Measurements from ENCODE around the gene SLA2.
"Not testable (repeated sequence)": the region's sequence is repeated elsewhere in the genome, so short reads cannot be mapped to it uniquely, and the experiment has no call there.

Gene SLA2

DNA sequence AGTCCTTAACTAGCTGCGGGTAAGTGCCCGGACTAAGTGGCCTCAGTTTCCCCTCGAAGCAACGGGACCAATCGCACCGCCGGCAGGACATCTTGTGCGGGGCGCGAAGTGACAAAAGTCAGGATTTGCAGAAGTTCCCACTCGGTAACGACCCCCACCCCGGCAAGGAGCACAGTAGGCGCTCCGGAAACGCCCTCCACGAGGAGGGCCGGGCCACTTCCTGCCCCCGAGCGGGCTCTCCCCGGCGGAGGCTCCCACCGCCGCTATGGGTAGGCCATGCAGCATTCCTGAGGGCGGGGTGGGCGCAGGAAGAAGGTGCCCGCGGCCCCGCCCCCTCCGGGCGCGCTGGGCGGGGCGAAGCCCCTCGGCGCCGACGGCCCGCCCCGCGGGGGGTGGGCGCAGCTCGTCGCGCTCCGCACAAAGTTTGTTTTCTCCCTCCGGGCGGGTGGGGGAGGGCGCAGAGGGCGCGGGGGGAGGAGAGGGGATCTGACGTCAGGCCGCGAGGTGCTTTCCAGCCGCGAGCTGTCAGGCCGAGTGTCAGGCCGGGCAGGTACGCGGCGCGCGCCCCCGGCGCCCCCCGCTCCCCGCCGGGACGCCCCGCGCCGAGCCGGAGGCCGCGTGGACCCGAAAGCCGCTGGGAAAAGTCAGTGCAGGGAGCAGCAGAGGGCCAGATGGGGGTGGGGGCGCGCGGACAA lies 72.7 kb downstream of the SLA2 start, which contains the start of gene TGIF2:
Gene TGIF2 (plus strand): TSS at position 495 of the 695 bp plus-strand sequence. CDS start 5,178 bp downstream, outside the sequence.
- H3K9me3 ChIP-seq (ENCODE audit: insufficient read depth, low read depth, low read length), result no peaks in the 10 kb centered on the region
- H3K36me3 ChIP-seq (ENCODE audit: insufficient read depth, low read length), result peaks cover 4% of the 10 kb centered on the region; the same call in 1 of the 2 replicates
- peaks cover 36% of the 10 kb centered on the region for H3K4me1 ChIP-seq (ENCODE audit: insufficient read depth, low read length)
- H3K27ac ChIP-seq (ENCODE audit: low read depth, low read length), result peak within 1 kb of the TSS; percentile 94
- peak within 1 kb of the TSS; percentile 97 for H3K9ac ChIP-seq (ENCODE audit: low read depth, low read length)
- H3K27me3 ChIP-seq (ENCODE audit: insufficient read depth, low read length), result no peaks in the 10 kb centered on the region
- 1% methylated on average over 77 of the region's 80 CpGs for WGBS
- peak within 1 kb of the TSS; percentile 95 for H3K4me3 ChIP-seq (ENCODE audit: low read length)

DNA sequence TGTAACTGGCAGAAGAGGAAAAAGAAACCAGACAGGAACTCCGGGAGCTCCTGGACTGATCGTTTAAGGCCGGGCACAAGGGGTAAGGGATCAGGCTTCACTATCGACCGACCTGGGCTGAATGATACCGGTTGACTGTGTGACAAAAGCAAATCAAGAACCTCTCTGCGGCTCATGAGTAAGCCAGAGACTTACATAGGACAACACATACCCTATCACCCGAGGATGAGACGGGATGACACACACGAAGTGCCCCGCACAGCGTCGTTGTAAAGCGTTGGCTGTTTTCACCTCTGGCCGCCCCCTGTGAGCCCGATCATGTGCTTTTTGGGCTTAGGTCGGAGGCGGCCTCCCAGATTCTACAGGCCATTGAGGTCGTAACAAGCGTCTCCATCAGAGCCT lies 73.3 kb downstream of the SLA2 start:
- H3K4me1 ChIP-seq (ENCODE audit: insufficient read depth, low read length), result peaks cover 36% of the 10 kb centered on the region
- peaks cover 4% of the 10 kb centered on the region; the same call in 1 of the 2 replicates for H3K36me3 ChIP-seq (ENCODE audit: insufficient read depth, low read length)
- peak overlapping the region; percentile 94 for H3K27ac ChIP-seq (ENCODE audit: low read depth, low read length)
- H3K9me3 ChIP-seq (ENCODE audit: insufficient read depth, low read depth, low read length), result no peaks in the 10 kb centered on the region
- peak overlapping the region; percentile 80 for H3K9ac ChIP-seq (ENCODE audit: low read depth, low read length)
- peak overlapping the region; percentile 54 for H3K4me3 ChIP-seq (ENCODE audit: low read length)
- WGBS, result 6% methylated on average over 20 of the region's 20 CpGs
- no peaks in the 10 kb centered on the region for H3K27me3 ChIP-seq (ENCODE audit: insufficient read depth, low read length)

DNA sequence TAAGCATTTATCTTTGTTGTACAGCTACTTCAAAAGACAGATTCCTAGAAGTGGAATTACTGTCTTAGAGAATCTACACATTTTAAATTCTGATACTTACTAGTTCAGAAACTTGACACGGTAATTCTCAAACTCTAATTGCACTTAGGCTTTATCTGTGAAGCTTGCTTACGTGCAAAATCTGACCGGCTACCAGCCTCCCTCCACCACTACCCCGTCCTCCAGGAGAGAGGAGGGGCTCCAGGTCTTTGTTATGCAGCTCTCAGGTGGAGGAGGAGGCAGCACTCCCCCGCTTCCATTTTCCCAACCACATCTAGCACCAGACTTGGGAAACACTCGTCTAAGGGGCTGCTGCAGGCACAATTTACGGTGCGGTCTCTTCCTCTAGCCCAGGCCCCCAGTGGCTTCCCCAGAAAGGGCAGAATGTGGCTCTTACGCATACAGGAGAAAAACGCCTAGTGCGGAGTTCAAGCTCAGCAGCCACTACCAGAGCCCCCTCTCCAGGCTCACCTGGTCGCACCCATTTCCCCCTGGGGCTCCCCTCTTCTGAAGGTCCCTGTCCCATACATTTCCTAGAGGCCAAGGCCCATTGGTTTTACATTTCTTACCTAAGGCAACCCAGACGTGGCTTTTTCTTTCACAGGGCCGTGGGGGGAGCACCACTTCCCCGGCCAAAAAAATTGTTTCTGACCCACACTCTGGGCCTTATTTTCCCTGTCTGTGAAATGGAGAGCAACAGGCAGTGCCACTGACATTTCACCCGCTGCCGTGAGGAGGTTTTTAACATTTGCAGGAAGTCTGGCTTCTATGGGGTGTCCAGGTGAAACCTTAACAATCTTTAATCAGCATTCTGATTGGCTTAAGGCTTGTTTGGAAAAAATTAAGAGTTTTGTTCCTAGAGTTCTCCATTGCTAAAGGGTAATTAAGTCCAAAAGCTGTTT lies 74.2 kb downstream of the SLA2 start:
- H3K4me1 ChIP-seq (ENCODE audit: insufficient read depth, low read length), result peaks cover 36% of the 10 kb centered on the region
- H3K4me3 ChIP-seq (ENCODE audit: low read length), result peak overlapping the region; percentile 54
- 4% methylated on average over 17 of the region's 17 CpGs for whole genome bisulfite sequencing
- no peaks in the 10 kb centered on the region for H3K9me3 ChIP-seq (ENCODE audit: insufficient read depth, low read depth, low read length)
- H3K27ac ChIP-seq (ENCODE audit: low read depth, low read length), result peak overlapping the region; percentile 94
- peaks cover 4% of the 10 kb centered on the region; the same call in 1 of the 2 replicates for H3K36me3 ChIP-seq (ENCODE audit: insufficient read depth, low read length)
- no peaks in the 10 kb centered on the region for H3K27me3 ChIP-seq (ENCODE audit: insufficient read depth, low read length)
- peak overlapping the region; percentile 80 for H3K9ac ChIP-seq (ENCODE audit: low read depth, low read length)

DNA sequence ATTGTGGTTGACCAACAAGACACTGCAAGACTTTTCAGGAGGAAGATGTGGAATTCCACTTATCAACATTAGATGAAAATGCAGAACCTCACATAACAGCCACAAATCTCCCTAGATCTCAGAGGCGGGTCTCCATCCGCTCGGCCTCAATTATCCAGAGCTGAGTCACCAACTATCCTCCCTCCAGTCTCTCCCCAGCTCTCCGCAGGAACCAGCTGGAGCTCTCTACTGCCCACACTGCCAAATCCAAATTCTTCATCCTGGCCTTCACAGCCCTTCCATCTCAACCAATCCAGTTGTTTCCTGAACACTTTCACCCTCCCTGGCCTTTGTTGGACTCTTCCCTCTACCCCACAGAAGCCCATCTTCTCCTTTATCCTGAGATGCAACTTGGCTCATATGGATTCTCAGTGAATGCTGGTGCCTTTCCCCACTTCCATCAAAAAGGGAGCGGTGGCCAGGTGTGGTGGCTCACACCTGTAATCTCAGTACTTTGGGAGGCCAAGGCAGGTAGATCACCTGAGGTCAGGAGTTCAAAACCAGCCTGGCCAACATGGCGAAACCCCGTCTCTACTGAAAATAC lies 76.1 kb downstream of the SLA2 start:
- Histone ChIP-seq H3K4me1 (ENCODE audit: insufficient read depth, low read length) (peaks cover 29% of the 10 kb centered on the region), H3K36me3 (ENCODE audit: insufficient read depth, low read length) (peaks cover 5% of the 10 kb centered on the region; the same call in 1 of the 2 replicates), H3K9ac (ENCODE audit: low read depth, low read length) (no peak overlapping the region), H3K9me3 (ENCODE audit: insufficient read depth, low read depth, low read length) (peaks cover 9% of the 10 kb centered on the region), H3K27me3 (ENCODE audit: insufficient read depth, low read length) (no peaks in the 10 kb centered on the region), H3K27ac (ENCODE audit: low read depth, low read length) (0 out of 2 replicates have a peak overlapping the region, but pooled peaks have one; percentile 7), H3K4me3 (ENCODE audit: low read length) (no peak overlapping the region)
- WGBS, result 76% methylated on average over 7 of the region's 7 CpGs

DNA sequence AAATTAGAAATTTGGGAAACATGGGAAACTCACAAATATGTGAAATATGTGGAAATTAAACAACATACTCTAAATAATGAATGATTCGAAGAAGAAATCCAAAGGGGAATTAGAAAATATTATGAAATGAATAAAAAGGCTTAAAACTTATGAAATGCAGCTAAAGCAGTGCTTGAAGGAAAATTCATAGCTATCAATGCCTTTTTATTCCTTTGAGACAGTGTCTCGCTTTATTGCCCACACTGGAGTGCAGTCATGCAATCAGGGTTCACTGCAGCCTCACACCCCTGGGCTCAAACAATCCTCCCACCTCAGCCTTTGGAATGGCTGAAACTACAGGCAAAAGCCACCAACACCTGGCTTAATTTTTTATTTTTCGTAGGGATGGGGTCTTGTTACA lies 80.5 kb downstream of the SLA2 start:
- Histone ChIP-seq H3K36me3 (ENCODE audit: insufficient read depth, low read length) (peaks cover 5% of the 10 kb centered on the region; the same call in 1 of the 2 replicates), H3K9me3 (ENCODE audit: insufficient read depth, low read depth, low read length) (peaks cover 10% of the 10 kb centered on the region), H3K9ac (ENCODE audit: low read depth, low read length) (no peak overlapping the region), H3K4me3 (ENCODE audit: low read length) (no peak overlapping the region), H3K4me1 (ENCODE audit: insufficient read depth, low read length) (peaks cover 22% of the 10 kb centered on the region), H3K27me3 (ENCODE audit: insufficient read depth, low read length) (no peaks in the 10 kb centered on the region), H3K27ac (ENCODE audit: low read depth, low read length) (no peak overlapping the region)
- WGBS, result 97% methylated on average over 3 of the region's 3 CpGs

DNA sequence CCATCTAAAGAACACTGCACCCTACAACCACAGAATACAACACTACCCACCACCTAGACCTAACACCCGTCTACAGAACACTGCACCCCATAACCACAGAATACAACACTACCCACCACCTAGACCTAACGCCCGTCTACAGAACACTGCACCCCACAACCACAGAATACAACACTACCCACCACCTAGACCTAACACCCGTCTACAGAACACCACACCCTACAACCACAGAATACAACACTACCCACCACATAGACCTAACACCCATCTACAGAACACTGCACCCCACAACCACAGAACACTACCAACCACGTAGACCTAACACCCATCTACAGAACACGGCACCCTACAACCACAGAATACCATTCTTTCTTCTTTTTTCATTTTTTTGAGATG lies 81.3 kb downstream of the SLA2 start:
- not testable (repeated sequence) for H3K27ac ChIP-seq (ENCODE audit: low read depth, low read length); H3K9ac ChIP-seq (ENCODE audit: low read depth, low read length); H3K27me3 ChIP-seq (ENCODE audit: insufficient read depth, low read length); H3K4me3 ChIP-seq (ENCODE audit: low read length); H3K9me3 ChIP-seq (ENCODE audit: insufficient read depth, low read depth, low read length); H3K36me3 ChIP-seq (ENCODE audit: insufficient read depth, low read length)
- WGBS, result 93% methylated on average over 6 of the region's 6 CpGs
- peaks cover 16% of the 10 kb centered on the region for H3K4me1 ChIP-seq (ENCODE audit: insufficient read depth, low read length)

DNA sequence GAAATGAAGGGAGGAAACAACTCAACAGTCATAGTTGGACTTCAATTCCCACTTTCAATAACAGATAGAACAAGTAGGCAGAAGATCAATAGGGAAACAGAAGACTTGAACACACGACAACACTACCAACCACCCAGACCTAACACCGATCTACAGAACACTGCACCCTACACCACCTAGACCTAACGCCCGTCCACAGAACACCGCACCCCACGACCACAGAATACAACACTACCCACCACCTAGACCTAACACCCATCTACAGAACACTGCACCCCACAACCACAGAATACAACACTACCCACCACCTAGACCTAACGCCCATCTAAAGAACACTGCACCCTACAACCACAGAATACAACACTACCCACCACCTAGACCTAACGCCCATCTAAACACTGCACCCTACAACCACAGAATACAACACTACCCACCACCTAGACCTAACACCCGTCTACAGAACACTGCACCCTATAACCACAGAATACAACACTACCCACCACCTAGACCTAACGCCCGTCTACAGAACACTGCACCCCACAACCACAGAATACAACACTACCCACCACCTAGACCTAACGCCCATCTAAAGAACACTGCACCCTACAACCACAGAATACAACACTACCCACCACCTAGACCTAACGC lies 81.8 kb downstream of the SLA2 start:
- 95% methylated on average over 13 of the region's 13 CpGs for WGBS
- H3K4me3 ChIP-seq (ENCODE audit: low read length); H3K9me3 ChIP-seq (ENCODE audit: insufficient read depth, low read depth, low read length); H3K36me3 ChIP-seq (ENCODE audit: insufficient read depth, low read length); H3K27ac ChIP-seq (ENCODE audit: low read depth, low read length); H3K27me3 ChIP-seq (ENCODE audit: insufficient read depth, low read length); H3K9ac ChIP-seq (ENCODE audit: low read depth, low read length): not testable (repeated sequence)
- peaks cover 13% of the 10 kb centered on the region for H3K4me1 ChIP-seq (ENCODE audit: insufficient read depth, low read length)

DNA sequence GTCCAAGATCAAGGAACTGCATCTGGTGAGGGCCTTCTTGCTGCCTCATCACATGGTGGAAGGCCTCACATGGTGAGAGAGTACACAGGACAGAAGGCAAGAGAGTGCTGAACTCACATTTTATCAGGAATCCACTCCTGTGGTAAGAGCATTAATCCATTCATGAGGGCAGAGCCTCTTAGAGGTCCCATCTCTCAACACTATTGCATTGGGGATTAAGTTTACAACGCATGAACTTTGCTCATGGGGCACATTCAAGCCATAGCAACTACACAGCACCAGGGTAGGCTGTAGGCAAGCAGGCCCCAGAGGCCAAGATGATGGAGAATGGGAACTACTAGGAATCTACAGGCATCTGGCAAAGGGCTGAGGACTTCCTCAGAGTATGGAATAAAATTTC lies 82.6 kb downstream of the SLA2 start:
- Histone ChIP-seq H3K4me1 (ENCODE audit: insufficient read depth, low read length) (peaks cover 13% of the 10 kb centered on the region), H3K9me3 (ENCODE audit: insufficient read depth, low read depth, low read length) (peaks cover 10% of the 10 kb centered on the region), H3K36me3 (ENCODE audit: insufficient read depth, low read length) (peaks cover 5% of the 10 kb centered on the region; the same call in 1 of the 2 replicates), H3K27me3 (ENCODE audit: insufficient read depth, low read length) (no peaks in the 10 kb centered on the region), H3K9ac (ENCODE audit: low read depth, low read length) (no peak overlapping the region), H3K4me3 (ENCODE audit: low read length) (no peak overlapping the region), H3K27ac (ENCODE audit: low read depth, low read length) (no peak overlapping the region)
- WGBS, result 83% methylated on average over 1 of the region's 1 CpG

DNA sequence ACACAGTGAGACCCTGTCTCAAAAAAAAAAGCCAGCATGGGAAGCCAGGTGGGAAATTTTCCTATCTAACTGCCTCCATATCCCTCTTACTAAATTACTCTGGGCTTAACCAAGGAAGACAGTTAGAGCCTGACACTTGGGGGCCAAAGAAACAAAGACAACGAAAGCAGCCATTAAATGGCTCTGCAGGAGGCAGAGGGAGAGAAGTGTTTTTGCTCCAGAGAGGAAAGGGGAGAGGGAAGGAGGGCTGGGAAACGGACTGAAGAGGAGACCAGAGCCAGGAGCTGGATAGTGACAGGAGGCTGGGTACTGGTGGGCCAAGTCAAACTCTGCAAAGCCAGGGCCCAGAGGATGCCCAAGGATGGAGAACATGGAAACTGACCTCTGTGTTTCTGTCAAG lies 83.3 kb downstream of the SLA2 start:
- Histone ChIP-seq H3K4me1 (ENCODE audit: insufficient read depth, low read length) (peaks cover 13% of the 10 kb centered on the region), H3K27ac (ENCODE audit: low read depth, low read length) (no peak overlapping the region; the same call in 1 of the 2 replicates), H3K36me3 (ENCODE audit: insufficient read depth, low read length) (peaks cover 5% of the 10 kb centered on the region; the same call in 1 of the 2 replicates), H3K9ac (ENCODE audit: low read depth, low read length) (no peak overlapping the region), H3K9me3 (ENCODE audit: insufficient read depth, low read depth, low read length) (peaks cover 10% of the 10 kb centered on the region), H3K4me3 (ENCODE audit: low read length) (no peak overlapping the region), H3K27me3 (ENCODE audit: insufficient read depth, low read length) (no peaks in the 10 kb centered on the region)
- 6% methylated on average over 2 of the region's 2 CpGs for WGBS
